SK-N-DZ (cell line): ENCODE measurements around the gene KCNAB2.
"Not testable (repeated sequence)": the region's sequence is repeated elsewhere in the genome, so short reads cannot be mapped to it uniquely, and the experiment has no call there.

ENCODE experiments used
- DNase-seq: peaks from one replicate; pipeline ENCODE4 v3.0.0-alpha.2; 2015; ENCODE audit warnings: low spot score

Gene KCNAB2

DNA sequence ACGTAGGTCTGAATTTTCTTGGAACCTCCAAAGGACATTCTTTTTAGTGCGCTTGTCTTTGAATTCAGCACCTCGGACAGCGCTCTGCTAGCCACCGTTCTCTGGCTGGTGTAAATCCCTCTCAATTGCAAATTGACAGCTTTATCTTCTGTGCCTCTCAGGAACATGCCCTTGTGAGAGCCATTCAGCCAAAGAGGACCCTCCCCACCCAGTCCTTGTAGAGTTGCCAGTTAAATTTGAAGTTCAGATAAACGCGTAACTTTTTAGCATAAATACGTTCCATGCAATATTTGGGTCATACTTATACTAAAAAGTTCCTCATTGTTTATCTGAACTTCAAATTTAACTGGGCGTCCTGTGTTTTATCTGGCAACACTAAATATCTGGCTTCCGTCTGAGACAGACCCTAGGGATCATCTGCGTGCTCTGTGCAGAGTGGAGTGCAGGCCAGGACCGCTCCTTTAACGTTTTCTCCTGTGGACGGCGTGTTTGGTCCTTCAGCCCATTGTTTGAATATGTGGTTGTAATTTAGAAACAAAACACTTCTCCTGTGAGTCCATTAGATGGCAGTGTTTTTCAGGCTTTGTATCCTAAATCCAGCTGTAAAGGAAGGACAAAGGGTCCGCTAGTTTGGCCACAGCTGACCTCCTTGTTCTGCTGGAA lies 7.0 kb downstream of the KCNAB2 start:
- peak; percentile 61 for DNase-seq

DNA sequence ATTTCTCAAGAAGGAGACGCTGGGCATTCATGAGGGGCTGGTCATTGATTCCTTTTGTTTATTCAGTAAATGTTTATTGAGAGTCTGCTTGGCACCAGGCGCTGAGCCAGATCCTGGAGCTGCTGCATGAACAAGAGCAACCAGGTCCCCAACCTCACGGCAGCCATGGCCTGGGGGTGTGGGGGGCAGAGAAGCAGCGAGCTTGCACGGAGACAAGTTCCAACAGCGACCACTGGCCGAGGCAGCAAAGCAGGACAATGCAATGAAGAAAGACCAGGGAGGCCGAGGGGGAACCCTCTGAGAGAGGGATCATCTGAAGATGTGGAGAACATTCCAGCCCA lies 7.5 kb downstream of the KCNAB2 start:
- DNase-seq = no peak

DNA sequence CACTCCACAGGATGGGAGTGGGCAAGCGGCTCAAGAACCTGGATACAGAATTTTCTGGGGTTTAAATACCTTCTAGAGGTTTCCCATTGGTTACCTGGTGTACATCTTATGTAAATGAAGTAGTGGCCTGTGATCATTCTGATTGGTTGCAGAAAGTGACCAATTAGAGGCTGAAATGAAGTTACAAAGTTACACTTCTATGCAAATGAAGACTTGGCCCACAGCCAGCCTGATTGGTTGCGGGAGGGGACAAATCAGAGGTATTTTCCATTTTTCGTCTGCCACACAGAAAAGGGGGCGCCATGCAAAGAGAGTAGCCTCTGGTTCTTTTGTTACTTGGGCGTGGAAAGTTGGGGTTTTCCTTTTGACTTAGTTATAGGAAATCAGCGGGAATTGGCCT lies 8.9 kb downstream of the KCNAB2 start:
- DNase-seq = no peak

DNA sequence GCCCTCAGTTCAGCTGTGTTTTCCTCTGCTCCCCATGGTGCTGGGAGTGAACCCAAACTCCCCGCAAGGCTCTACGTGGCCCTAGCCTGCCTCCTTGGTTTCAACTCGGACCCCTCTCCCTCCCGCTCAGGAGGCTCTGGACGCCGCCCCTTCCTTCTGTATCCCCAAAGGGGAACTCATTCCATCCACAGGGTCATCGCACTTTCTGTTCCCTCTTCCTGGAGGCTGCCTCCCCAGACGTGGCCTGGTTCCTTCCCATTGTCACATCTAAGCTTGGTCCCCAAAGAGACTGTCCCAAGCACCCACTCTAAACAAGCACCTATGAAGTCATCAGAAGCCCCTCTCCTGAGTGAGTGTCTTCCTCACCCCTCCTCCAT lies 10.9 kb downstream of the KCNAB2 start:
- DNase-seq = no peak

DNA sequence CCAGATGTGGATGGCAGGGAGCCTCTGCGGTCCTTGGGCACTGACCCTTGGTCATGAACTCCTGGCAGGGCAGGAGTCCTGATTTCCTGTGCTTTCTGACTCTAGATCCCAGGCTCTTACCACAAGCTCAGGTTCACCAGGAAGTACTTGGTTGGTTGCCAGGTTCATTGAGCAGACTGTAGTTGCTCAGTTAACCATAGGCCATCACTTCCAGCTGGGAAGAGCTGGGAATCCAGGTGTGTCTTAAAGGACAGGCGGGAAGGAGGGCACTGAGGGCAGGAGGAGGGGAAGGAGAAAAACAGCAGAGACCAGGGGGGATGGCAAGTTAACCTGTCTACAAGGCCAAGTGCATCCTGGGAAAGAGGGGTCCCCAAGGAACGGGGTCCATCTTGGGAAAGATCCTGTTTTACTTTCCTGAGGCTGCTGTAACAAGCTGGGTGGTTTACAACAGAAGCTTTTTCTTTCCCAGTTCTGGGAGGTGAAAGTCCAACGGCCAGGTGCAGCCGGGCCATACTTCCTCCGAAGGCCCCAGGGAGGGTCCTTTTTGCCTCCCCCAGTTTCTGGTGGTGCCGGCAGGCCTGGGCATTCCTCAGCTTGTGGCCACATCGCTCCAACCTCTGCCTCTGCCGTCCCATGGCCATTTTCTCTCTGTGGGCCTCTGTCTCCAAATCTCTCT lies 11.6 kb downstream of the KCNAB2 start:
- no peak for DNase-seq

DNA sequence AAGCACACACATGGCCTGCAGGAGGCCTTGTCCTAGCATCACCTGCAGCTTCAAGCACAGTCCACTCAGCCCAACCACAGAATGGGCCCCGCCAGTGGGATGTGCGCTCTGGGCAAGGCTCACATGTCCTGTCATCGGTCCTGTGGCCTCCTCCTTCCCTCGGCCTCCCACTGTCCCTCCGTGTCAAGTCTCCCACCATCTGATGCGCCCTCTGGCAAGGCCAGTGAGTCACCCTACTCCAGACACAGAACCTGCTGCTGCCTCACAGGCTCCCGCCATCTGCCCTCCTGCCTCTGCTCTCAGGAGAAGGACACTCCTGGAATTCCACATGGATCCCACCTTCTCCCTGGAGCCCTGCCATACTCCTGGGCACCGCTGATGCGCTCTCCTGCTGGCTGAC lies 14.2 kb downstream of the KCNAB2 start:
- no peak for DNase-seq

DNA sequence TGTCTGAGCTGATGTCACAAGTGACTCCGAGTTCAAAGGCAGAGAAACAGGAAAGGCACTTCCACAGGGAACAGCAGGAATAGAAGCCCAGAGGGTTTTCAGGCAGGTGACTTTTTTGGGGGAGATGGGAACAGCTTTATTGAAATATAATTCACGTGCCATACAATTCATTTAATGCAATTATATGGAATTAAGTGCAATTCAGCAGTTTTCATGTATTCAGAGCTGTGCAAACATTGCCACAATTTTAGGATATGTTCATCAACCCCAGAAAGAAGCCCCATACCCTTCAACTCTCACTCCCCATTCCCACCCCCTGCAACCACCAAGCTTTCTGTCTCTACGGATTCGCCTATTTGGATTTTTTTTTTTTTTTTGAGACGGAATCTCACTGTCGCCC lies 17.0 kb downstream of the KCNAB2 start:
- no peak for DNase-seq

DNA sequence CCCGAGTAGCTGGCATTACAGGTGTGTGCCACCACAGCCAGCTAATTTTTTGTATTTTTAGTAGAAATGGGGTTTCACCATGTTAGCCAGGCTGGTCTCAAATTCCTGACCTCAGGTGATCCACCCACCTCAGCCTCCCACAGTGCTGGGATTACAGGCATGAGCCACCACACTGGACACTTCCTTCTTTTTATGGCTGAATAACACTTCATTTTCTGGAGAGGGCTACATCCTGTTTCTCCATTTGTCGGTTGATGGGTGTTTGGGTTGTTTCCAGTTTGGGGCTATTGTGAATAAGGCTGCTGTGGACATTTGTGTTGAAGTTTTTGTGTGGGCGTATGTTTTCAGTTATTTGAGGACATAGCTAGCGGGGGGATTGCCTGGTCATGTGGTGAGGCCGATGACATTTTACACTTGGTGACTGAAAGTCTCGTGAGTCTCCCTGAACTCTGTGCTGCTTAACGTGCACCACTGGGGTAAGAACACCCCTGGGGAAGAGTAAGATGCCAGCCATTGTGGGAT lies 17.9 kb downstream of the KCNAB2 start:
- not testable (repeated sequence) for DNase-seq

DNA sequence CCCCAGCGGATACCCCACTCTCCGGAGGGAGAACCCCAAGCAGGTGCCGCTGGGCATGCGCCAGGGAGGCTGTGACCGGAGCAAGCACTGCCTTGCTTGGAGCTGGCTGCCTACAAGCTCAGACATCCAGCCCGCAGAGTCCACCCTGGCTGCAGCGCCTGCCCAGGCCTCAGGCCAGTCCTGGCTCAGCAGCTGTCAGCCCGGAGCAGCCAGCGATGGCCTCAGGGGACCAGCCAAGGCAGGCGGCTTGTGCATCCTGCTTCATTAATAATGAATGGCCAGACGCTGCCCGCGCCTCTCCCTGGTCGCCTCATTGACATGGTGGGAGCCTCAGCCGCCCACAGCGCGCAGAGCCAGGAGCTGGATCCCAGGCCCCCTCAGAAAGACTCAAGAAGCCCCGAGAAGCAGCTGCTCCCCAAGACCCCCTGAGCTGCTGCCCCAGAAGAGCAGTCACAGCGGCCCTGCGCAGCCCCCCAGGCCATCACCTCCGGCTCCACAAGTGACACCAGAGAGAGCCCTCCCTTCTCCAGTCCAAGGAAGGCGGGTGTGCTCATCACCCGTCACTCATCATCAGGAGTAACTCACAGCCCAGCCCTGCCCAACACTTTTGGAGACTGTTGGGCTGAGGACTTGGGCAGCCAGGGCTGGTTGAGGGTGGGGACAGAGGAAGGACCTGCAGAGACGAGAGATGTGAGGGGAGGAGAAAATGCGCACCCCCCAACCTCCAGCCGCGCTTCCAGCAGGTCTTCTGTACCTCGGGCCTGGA lies 19.6 kb downstream of the KCNAB2 start:
- DNase-seq = peak; percentile 36

DNA sequence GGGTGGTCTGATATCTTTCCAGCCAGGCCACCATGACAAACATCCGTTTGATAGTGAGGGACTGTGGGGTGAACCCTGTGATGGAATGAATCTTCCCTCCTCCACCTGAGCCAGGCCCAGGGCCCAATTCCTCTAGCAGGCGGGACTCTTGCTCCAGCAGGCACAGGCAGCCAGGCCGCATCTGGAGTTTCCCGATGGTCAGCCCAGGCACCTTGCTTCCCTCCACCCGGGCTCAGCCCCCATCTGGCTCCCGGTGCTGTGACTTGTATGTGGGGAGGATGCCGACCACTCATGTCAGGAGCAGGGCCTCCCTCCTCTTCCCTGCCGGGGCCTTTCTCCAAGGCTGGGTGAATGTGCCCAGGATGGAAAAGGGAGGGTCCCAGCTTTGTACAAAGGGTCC lies 21.0 kb downstream of the KCNAB2 start:
- no peak for DNase-seq

DNA sequence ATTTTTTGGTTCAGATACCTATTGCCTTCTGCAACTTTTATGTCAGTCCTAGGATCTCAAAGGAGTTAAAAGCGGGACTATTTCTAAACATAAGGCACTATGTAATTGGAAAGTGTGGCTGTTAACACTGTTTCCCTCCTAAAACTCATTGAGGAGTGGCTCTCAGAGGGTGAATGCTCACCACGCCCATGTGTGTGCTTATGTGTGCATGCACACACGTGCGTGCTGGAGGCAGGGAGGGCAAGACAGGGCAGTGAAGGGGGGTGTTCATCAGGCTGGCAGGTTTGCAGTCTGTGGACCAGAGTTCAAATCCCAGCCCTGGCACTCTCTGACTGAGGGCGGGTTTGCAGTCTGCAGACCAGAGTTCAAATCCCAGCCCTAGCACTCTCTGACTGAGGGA lies 22.4 kb downstream of the KCNAB2 start:
- DNase-seq = no peak

DNA sequence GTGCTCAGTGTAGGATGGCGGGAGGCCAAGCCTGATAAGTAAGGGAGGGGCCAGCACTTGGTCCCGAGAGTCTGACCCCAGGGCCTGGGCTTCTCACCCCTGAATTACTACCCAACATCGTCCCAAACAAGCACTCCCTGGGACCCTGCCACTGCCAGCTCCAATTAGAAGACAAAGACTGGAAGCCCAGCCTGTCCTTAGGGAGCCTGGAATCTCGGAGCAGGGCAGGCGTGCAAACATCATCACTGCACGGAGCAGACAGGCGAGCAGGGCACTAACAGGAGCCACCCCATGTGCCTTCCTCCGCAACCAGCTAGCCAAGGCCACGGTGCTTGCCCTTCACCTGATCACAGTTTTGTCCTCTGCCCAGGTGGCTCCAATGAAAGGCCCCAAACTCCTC lies 23.2 kb downstream of the KCNAB2 start:
- no peak for DNase-seq

DNA sequence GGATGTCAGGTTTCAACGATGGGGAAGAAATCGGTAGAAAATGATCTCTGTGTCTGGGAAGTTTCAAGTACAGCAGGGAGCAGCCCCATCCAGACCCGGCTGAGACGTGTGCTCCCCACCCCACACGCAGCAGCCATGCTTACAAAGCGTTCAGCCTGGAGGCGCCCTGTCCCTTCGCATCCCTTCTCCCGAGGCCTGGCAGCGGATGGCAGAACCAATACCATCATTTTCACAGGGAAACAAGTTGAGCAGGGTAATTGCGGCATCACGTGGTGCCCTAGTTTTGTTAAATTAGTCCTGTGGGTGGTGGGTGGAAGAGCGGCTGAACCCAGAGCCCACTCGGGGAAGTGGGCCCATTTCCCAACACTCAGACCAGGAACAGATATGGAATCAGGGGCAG lies 23.9 kb downstream of the KCNAB2 start:
- peak; percentile 32 for DNase-seq

DNA sequence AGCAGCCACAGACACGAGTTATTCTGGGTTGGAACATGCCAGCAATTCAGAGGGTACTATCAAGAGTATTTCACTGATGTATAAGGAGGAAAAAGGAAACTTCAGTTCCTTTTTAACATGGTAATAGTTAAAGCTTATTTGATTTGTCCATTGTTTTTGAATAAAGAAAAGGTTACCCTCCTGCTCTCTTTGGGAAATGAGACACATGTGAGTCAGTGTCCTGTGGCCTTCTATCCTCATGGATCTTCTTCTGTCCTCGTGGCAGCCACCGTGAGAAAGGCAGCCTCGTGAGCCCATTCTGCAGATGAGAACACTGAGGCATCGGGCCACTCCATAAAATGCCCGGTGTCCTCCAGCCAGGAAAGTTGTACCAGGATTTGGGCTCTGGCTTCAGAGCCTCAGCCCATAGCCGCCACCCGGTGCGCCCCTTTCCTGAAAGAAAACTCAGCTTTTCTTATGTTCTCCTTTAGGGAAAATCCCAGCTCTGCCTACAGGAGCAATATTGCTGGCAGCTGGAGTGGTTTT lies 24.8 kb downstream of the KCNAB2 start:
- no peak for DNase-seq

DNA sequence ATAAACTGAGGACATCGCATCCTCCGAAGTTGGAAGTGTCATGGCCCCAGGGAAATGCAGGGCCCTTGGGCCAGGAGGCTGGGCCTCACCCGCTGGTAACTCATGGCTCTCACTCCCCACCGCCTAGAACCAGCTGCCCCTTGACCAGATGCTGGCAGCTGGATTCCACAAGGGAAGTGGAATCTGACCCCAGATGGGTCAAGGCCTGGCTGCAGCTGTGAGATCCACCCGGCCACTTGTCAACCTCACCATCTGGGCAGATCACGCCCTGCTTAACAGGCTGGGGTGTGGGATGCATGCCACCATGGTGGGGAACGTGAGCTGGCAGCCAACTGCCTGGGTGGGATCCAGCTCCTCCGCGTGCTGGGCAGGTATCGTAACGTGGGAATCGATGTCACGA lies 25.5 kb downstream of the KCNAB2 start:
- DNase-seq = no peak

DNA sequence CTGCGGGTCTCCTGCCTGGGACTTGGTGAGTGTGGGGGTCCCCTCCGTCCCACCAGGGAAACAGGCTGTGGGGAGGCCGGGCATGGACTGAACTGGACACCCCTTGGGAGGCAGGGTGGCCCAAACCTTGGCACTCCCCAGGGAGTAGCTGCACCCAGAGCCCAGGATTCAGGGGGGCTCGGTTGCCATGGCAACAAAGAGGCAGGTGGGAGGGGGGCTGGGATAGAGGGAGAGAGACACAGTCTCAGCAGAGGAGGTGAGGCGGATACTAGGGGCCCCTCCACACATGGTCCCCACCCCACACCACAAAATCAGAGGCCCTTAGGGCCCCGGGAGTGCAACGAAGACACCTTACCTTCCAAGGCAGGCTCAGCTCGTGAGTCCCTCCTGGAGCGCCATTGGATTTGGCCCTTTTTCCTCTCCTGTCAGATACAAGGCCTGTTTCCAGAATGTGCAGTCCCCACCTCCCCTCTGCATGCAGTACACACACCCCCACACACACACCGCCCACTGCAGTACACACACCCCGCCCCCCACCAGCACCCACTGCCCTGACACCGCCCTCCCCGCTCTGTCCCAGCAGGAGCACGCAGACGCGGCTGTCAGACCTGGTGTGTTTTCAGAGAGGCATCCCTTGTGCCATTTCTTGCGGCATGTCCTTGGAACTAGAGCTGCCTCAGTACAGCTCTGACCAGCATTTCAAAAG lies 27.2 kb downstream of the KCNAB2 start:
- no peak for DNase-seq

DNA sequence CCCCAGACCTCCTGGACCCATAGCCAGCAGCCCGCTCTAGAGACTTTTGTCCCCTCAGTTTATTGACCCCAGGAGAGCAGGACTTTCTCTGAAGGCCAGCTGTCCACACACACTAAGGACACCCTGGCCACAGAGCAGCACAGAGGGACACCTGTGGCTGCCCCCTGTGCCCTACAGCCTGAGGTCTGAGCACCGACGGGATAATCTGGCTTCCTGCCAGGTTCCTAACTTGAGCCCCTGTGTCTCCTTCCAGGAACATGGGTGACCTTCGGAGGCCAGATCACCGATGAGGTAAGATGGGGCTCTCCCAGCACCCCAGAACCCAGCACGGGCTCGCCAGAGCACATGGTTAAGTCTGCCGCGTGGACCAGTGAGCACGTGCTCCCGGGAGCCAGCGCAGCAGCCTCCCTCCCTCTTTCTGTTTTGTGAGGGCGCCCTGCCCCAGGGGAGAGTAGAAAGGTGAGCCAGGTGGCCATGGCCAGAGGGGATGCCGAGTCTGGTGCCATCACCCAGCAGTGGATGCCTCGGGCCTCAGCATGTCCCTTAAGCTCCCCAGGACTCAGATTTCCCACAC lies 27.9 kb downstream of the KCNAB2 start:
- no peak for DNase-seq

DNA sequence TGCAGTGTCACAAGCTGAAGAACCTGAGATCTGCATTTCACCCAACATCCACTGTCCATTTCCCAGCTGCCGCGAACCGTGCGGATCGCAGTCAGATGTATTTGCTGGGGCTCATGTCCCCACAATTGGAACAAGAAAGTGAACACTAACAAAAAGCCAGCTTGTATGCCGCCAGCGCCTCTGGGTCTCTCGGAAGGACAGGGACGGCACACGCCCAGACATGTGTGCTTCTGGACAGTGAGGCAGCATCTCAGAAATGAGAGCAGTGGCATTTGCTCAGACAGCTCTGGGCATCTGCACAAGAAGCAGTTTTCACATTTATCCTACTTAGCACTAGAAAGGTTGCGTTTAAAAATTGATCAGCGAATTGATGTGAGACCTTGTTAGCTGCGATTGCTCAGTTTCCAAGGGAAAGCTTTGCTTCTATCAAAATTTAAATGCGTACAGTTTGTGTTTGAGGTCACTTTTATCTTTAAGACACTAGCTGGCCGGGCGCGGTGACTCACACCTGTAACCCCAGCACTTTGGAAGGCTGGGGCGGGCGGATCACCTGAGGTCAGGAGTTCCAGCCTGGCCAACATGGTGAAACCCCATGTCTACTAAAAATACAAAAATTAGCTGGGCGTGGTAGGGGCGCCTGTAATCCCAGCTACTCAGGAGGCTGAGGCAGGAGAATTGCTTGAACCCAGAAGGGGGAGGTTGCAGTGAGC lies 28.7 kb downstream of the KCNAB2 start:
- no peak for DNase-seq

DNA sequence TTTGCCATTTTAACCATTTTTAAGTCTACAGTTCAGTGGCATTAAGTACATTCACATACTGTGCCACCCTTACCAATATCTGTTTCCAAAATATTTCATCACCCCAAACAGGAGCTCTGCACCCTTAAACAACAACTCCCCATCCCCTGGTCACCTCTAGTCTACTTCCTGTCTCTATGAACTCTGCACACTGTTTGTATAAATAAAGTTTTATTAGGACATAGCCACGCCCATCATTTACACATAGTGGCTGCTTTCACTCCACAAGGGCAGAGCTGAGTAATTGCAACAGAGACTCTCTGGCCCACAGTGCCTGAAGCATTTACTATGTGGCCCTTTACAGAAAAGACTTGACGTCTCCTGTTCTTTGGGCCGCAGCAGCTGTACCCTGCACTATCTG lies 30.1 kb downstream of the KCNAB2 start:
- DNase-seq = no peak

DNA sequence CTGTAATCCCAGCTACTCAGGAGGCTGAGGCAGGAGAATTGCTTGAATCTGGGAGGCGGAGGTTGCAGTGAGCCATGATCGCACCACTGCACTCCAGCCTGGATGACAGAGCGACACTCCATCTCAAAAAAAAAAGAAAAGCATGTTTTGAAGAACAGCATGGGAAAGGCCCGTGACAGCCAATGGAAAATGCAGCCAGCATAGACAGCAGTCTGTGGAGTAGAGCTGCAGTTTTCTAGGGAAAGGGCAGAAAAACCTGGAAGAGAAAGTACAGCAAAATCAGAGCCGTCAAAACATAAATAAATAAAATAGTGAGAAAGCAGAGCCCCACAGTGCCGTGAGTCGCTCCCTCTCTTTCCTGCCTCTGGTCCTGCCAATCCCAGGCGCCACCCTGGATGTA lies 31.4 kb downstream of the KCNAB2 start:
- DNase-seq = not testable (repeated sequence)

DNA sequence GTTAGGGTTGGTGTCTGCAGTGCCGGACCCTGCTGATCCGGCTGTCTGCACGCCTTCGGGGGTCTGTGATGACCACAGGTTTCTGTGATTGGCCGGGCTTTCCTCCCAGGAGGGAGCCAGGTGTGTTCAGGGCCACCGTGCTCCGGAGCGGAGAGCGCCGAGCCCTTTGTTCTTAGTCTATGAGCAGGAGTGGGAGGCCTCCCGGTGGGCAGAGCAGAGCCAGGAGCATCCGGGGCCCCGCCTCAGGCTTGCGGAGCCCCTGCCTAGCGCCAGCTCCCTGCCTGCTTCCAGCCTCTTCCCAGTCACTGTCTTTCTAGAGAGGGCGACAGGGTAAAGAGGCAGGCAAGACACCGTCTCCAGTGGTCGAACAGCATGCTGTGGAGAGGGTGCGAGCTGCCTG lies 31.8 kb downstream of the KCNAB2 start:
- DNase-seq = no peak
